Middle frontal gyrus (tissue), 1 donor: ENCODE results near the gene KLHL29.

ENCODE experiments used
- DNase-seq: peaks from one replicate; pipeline ENCODE4 v3.0.0-alpha.2; 2015; ENCODE audit warnings: low spot score; ENCODE audit errors: extremely low spot score

KLHL29 gene

GRCh38 chr2:23626701-23627230 is 241.8 kb downstream of the KLHL29 start:
- DNase-seq, result no peak

- DNase-seq, result no peak
These were observed 242.4 kb downstream of the KLHL29 start for GRCh38 chr2:23627236-23628009.

DNA sequence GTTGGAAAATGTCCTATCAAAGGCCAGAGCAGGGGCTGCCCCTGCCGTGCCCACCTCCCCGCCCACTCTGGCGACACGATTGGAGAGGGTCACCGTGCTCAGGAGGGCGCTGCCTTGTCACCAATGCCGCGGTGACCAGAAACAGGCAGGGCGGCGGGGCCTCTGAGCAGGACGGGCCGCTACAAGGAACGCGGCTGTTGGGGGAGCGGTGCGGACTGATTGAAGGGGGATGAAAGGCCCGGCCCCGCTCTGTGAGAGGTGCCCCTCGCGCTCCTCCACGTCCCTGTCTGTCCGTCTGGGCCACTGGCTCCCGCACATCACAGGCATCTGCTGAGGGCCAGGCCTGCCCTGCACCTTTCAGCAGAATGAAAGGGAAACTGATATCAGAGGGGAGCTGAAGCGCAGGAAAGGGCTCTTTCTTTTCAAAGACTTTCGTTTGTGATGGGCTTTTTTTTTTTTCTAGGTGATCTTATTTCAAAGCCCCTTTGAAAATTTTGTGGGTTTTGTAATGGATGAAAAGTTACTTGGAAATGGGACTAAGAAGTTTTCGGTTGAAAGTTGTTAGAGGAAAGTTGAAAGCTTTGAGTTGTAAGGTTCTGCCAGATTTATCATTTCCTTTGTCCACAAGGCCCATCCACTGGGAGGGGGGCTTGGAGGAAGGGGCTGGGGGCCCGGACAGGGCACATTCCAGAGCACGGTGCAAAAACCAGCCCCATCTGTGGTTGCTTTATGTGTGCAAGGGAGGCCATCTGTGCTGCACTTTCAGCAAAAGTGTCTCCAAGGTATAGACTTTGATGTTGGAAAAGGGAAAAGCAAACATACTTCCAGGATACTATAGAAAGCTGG is 244.2 kb downstream of the KLHL29 start:
- no peak for DNase-seq

DNA sequence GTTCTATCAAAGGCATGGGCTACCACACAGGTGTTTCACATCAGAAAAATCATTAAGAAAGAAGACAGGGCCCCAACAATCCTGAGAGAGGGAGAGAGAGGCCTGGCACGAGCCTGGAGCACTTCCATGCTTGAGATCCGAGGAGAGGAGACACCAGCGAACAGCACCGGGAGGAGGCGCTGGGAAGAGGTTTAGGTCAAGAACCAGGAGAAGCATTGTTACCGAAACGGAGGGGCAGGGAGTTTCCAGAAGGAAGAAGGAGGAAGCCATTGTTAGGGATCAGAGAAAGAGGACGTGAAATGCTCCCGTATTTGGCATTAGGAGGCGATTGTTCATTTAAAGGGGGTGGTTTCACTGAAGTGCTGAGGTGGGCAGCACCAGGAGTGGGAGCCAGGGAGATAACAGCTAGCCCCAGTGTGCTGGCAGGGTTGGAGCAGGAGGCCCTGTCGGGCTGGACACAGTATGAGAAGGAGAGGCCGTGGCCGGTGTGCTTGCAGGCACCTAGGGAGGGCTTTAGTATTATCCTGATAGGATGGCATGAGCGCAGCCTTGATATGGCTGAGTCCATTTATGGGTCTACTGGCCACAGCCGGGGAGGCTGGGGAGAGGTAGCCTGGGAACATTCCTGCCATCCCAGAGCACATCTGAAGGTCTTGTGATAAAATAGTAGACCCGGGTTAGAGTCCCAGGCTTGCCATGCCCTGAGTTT is 244.9 kb downstream of the KLHL29 start:
- no peak for DNase-seq

- DNase-seq, result no peak
These were observed 246.0 kb downstream of the KLHL29 start for GRCh38 chr2:23630961-23631360.

- no peak for DNase-seq
These were observed 246.4 kb downstream of the KLHL29 start for GRCh38 chr2:23631389-23631788.

DNA sequence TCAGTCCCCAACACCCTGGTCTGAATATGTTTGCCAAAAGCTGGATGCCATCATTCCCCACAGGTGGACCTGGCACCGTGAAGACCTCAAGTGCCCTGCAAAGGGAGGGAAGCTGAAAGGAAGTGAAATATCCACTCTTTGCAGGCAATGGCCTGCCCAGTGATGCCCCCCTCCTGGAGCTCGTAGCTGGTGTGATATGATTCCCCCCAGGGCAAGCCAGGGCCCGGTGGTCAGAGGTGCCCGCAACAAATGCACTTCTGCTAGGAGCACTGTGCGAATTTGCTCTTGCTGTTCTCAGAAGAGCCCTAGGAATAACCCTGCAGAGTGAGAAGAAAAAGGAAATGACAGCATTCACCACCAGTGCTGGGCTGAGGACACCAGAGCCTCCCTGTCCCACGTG is 247.4 kb downstream of the KLHL29 start:
- DNase-seq, result no peak

- DNase-seq, result no peak
These were observed 247.9 kb downstream of the KLHL29 start for GRCh38 chr2:23632831-23633395.

DNA sequence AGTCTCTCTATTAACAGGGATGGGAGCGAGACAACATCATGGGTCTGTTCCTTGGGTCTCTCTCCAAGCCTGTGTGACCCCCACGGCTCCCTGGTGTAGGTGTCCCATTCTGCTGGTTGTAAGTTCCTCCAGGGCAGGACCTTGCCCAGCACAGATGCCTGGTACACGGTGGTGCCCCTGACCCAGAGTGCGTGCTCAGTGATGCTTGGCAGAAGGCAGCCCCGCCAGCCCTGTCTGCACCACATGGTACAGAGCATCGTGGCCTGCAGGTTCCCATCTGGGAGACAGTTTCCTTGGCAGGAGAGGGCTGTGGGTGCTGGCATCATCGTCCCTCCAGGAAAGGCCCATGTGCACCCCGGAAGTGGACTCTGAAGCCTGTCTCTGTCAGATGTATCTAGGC is 249.0 kb downstream of the KLHL29 start:
- no peak for DNase-seq

DNA sequence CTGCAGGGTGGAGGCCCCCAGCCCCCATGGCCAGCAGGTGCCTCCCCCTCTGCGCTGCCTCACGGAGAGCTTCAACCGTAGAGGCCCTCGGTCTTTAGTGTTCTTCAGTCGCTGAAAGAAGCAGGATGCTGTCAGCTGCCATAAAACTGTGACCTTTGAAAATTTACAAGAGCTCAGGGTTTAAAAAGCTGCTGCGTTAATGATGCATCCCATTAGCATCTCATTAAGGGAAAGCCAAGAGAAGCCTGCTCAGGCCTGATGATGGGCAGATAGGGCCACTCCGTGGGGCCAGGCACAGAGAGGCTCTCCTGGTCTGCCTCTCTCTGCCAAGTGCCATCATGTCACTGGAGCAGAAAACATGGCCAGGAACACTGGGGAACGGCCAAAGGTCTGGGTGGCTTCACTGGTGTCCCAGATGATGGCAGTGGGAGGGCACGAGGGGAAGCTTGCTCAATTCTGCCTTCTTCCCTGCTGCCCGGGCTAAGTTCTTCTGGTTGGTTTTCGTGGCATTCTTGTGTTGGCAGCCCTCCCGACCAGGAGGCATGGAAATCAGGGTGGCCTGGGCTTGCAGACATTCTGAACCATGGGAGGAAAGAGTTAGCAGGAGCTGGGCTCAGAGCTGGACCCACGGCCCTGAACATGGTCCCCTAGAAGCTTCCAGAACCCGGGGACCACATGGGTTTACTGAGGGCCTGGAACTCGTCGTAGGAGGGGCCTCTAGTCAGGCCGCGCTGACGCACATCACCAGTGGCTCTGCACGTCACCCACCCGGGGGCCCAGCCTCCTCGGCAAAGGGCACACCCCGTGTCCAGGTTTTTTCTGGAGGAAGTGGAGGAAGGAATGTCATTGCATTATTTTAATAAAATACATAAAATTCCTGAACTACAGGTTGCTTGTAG is 250.7 kb downstream of the KLHL29 start:
- no peak for DNase-seq

- DNase-seq, result no peak
These were observed 251.4 kb downstream of the KLHL29 start for GRCh38 chr2:23636426-23636825.

- DNase-seq, result no peak
These were observed 252.2 kb downstream of the KLHL29 start for GRCh38 chr2:23637011-23637778.

DNA sequence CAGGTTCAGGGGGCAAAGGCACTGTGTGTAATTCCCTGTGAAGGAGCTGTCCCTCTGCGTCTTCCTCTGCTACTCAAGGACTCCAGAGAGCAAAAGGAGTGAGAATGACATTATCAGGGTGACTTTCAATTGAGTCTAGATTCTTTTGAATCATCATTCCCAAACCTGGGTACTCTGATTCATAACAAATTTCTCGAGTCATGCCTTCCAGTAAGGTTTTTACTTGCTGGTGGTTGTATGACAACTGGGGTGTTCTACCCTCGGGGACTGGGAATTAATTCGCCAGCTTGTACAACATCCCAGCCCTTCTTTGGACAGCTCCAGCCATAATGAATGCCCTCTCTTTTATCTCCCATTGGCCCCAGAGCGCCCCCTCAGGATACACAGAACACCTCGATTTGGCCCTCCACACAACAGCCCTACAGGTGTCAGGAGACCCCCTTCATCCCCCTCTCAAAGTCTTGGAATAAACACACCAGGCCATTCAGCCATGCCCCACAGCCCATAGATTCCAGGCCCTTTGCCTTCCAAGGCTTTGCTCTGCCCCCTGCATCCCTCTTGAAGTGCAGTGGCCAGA is 254.5 kb downstream of the KLHL29 start:
- no peak for DNase-seq

- DNase-seq, result no peak
These were observed 255.7 kb downstream of the KLHL29 start for GRCh38 chr2:23640711-23641110.

DNA sequence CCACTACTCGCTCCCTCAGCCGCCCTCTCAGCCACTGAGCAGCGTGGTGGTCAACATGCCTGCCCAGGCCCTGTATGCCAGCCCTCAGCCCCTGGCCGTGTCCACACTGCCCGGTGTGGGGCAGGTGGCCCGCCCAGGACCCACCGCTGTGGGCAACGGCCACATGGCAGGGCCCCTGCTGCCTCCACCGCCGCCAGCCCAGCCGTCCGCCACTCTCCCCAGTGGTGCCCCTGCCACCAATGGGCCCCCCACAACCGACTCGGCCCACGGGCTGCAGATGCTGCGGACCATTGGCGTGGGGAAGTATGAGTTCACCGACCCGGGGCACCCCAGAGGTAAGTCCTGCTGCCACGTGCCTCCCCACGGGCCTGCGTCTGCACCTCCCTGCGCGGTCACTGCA is 257.5 kb downstream of the KLHL29 start:
- DNase-seq, result no peak

- DNase-seq, result no peak
These were observed 260.3 kb downstream of the KLHL29 start for GRCh38 chr2:23645230-23645808.

DNA sequence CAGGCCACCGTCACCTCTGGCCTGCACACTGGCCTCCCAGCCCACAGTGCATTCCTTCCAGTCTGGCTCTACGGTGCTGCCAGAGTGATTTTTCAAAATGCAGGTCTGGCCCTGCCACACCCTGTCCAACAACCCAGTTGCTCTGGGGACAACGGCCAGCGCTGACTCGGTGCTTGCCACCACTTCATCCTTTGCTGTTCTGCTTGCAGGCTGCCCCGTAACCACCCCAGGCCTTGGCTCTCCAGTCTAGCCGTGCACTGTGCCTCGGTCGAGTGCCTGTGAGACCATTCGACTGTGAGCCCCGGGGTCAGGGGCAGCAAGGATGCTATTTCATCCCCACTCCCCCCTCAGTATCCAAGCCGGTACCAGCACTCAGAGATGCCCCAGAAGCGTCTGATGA is 262.6 kb downstream of the KLHL29 start:
- DNase-seq, result no peak

DNA sequence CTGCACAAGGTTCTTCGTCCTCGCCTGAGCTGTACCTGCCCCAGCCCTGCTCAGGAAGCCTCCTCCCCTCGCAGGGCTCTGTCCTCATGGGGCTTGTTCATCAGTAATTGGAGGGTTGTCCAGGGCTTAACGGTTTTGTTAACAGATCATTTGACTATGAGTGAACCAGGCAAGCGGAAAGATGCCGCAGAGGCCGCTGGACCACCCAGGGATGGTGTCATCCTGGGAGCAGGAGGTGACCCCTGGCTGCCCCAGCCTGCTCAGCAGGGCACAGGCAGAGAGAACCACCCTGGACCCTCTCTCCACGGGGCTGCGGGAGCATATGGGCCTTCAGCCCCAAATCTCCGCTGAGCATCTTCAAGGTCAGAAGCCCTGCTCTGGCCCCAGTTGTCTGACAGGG is 264.3 kb downstream of the KLHL29 start:
- DNase-seq, result no peak

DNA sequence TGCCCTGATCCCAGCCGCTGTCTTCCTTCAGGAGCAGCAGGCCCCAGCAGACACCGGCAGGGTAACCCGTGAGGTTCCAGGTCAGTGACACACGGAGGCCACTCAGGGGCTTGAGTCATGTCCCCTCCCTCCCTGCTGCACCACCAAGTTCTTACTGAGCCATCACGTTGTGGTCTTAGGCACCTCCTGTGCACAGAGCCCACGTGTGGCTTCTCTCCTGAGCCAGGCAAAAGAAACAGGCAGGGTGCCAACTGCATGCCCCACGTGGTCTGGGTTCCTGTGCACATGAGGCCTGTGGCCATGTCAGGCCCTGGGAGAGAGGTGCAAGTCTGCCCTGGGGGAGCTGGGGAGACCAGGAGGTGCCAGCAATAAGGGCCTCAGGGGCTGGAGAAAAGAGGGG is 264.8 kb downstream of the KLHL29 start:
- no peak for DNase-seq
